GM21825 (cell line): ENCODE data around the gene MFSD12.
"Not testable (repeated sequence)": the region's sequence is repeated elsewhere in the genome, so short reads cannot be mapped to it uniquely, and the experiment has no call there.

Experiments
- ATAC-seq: cut with Tn5 transposase; IDR thresholded peaks from one replicate; pipeline ENCODE4 v1.9.1; 2021; ENCODE audit warnings: mild to moderate bottlenecking, moderate library complexity; ENCODE audit not compliant: unreplicated experiment

Gene MFSD12

GRCh38 chr19:3510727-3511126, 46.7 kb downstream of the MFSD12 start:
- ATAC-seq: no peak

GRCh38 chr19:3509566-3509989, 47.8 kb downstream of the MFSD12 start:
- no peak for ATAC-seq

- no peak for ATAC-seq
These were observed 48.4 kb downstream of the MFSD12 start for GRCh38 chr19:3508771-3509535.

- not testable (repeated sequence) for ATAC-seq
These were observed 49.2 kb downstream of the MFSD12 start for GRCh38 chr19:3508121-3508661.

GRCh38 chr19:3507371-3508120, 49.8 kb downstream of the MFSD12 start:
- no peak for ATAC-seq

- ATAC-seq: peak; percentile 16
These were observed 50.7 kb downstream of the MFSD12 start for GRCh38 chr19:3506384-3507340.

GRCh38 chr19:3505598-3506383, 51.6 kb downstream of the MFSD12 start, which contains the start of gene FZR1:
FZR1 (plus strand) TSS chr19:3506311; CDS start chr19:3522990, 16,679 bp downstream.
- ATAC-seq: peak; percentile 70

- no peak for ATAC-seq
These were observed 52.7 kb downstream of the MFSD12 start for GRCh38 chr19:3504735-3505134.

- no peak for ATAC-seq
These were observed 54.3 kb downstream of the MFSD12 start for GRCh38 chr19:3503036-3503572.

GRCh38 chr19:3501780-3502179, 55.6 kb downstream of the MFSD12 start:
- no peak for ATAC-seq

- ATAC-seq: peak; percentile 77
These were observed 56.8 kb downstream of the MFSD12 start, which contains the start of gene DOHH for GRCh38 chr19:3500429-3501101. DOHH (minus strand) TSS chr19:3500674; CDS start chr19:3496814, 3,860 bp downstream.

GRCh38 chr19:3499738-3500428, 57.5 kb downstream of the MFSD12 start:
- ATAC-seq: peak; percentile 11

- ATAC-seq: no peak
These were observed 59.4 kb downstream of the MFSD12 start for GRCh38 chr19:3497757-3498520.

- no peak for ATAC-seq
These were observed 60.8 kb downstream of the MFSD12 start for GRCh38 chr19:3496392-3497273.

GRCh38 chr19:3494559-3494958, 62.8 kb downstream of the MFSD12 start:
- no peak for ATAC-seq
